Measurements from ENCODE around the gene TAB2.

TAB2 gene

GRCh38 chr6:149268146-149268545, 49.4 kb upstream of the TAB2 start:
- no peak overlapping the region for H3K27ac ChIP-seq (ENCODE audit: extremely low read depth, low read depth, low read length)
- TF ChIP-seq ZNF302 (tag by site-specific recombination; IDR thresholded peaks at IDR 0.05; ENCODE audit: low read depth): no peak
- no peak for TF ChIP-seq ZNF140 (tag by site-specific recombination; IDR thresholded peaks at IDR 0.05)
- TF ChIP-seq, protein P1, sequence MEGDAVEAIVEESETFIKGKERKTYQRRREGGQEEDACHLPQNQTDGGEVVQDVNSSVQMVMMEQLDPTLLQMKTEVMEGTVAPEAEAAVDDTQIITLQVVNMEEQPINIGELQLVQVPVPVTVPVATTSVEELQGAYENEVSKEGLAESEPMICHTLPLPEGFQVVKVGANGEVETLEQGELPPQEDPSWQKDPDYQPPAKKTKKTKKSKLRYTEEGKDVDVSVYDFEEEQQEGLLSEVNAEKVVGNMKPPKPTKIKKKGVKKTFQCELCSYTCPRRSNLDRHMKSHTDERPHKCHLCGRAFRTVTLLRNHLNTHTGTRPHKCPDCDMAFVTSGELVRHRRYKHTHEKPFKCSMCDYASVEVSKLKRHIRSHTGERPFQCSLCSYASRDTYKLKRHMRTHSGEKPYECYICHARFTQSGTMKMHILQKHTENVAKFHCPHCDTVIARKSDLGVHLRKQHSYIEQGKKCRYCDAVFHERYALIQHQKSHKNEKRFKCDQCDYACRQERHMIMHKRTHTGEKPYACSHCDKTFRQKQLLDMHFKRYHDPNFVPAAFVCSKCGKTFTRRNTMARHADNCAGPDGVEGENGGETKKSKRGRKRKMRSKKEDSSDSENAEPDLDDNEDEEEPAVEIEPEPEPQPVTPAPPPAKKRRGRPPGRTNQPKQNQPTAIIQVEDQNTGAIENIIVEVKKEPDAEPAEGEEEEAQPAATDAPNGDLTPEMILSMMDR (tag by site-specific recombination; IDR thresholded peaks at IDR 0.05): no peak
- no peak for TF ChIP-seq ZNF2 (tag by site-specific recombination; IDR thresholded peaks at IDR 0.05)
- TF ChIP-seq ZNF23 (tag by site-specific recombination; IDR thresholded peaks at IDR 0.05; ENCODE audit: borderline replicate concordance): no peak
- TF ChIP-seq ZNF660 (tag by site-specific recombination; IDR thresholded peaks at IDR 0.05): no peak
- TF ChIP-seq ZNF350 (tag by site-specific recombination; IDR thresholded peaks at IDR 0.05): no peak
- no peak for TF ChIP-seq RBAK (tag by site-specific recombination; IDR thresholded peaks at IDR 0.05)
- TF ChIP-seq ZNF112 (tag by site-specific recombination; IDR thresholded peaks at IDR 0.05): no peak
- TF ChIP-seq ZNF354C (tag by site-specific recombination; IDR thresholded peaks at IDR 0.05; ENCODE audit: borderline replicate concordance, low read depth): no peak
- H3K4me1 ChIP-seq (ENCODE audit: control insufficient read depth, insufficient read depth, low read length): peaks cover 6% of the 10 kb centered on the region; the same call in 1 of the 2 replicates
- no peaks in the 10 kb centered on the region for H3K36me3 ChIP-seq (ENCODE audit: control insufficient read depth in 2 of 2, insufficient read depth in 1 of 2, low read length in 2 of 2)
- H3K4me3 ChIP-seq (ENCODE audit: low read depth, low read length): no peak overlapping the region
- ChIA-PET CTCF (interaction anchor here (0.5 to 1.4 kb wide), 4 partner anchors 38 to 646 kb away, joined by 3 to 5 read pairs (median 4); no protein-coding TSS in a partner anchor), POLR2A (no interaction called here)
- no peaks in the 10 kb centered on the region for H3K9me3 ChIP-seq (ENCODE audit: control insufficient read depth, insufficient read depth, low read depth, low read length)

DNA sequence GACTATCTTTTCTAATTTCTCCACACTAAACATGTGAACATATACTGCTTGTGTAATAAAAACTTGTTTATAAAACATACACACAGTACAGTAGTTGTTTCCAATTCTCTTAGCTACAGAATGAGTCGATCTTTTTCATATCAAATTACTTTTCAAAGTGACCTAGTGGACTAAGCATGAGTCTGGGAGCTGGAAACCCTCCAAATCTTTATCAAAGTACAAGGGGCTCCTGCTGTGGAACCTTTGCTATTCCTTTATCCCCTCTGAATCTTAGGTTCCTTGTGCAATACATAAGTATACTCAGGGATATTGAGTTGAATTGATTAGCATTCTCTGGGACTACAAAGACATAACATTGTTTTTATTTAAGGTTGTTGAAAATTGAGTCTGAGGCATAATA, 48.7 kb upstream of the TAB2 start:
- Histone ChIP-seq H3K4me3 (ENCODE audit: low read depth, low read length) (no peak overlapping the region), H3K9me3 (ENCODE audit: control insufficient read depth, insufficient read depth, low read depth, low read length) (no peaks in the 10 kb centered on the region), H3K27ac (ENCODE audit: extremely low read depth, low read depth, low read length) (no peak overlapping the region), H3K36me3 (ENCODE audit: control insufficient read depth in 2 of 2, insufficient read depth in 1 of 2, low read length in 2 of 2) (no peaks in the 10 kb centered on the region), H3K4me1 (ENCODE audit: control insufficient read depth, insufficient read depth, low read length) (peaks cover 6% of the 10 kb centered on the region; the same call in 1 of the 2 replicates)
- TF ChIP-seq ZSCAN23 (tag by site-specific recombination; IDR thresholded peaks at IDR 0.05) (no peak), TRIM28 (IDR thresholded peaks at IDR 0.05; ENCODE audit: borderline replicate concordance, low read length) (0 out of 2 replicates have a peak, but pooled peaks have one; percentile 17), ZNF133 (tag by site-specific recombination; IDR thresholded peaks at IDR 0.05) (peak; percentile 56; the same call in 1 of the 2 replicates)
- CTCF ChIA-PET: interaction anchor here (0.5 to 0.9 kb wide), 2 partner anchors 164 to 647 kb away, joined by 4 to 5 read pairs; no protein-coding TSS in a partner anchor
- POLR2A ChIA-PET: no interaction called here

DNA sequence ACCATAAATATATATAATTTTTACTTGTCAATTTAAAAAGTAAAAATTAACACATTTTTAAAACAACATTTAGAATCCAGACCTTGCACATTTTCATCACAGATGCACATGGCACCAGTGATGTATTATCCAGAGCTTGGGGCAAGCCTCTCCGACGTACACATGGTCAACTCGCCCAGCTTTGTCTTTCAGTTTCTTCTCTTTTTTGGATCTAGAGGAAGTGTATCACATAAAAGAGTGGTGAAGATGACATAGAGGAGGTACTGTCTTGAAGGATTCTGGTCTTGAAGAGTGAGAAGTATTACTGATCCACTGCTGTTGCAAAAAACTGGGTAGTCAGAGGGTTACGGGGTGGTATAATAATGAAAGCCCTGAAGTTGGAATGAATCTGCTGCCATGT, 46.9 kb upstream of the TAB2 start:
- POLR2A ChIA-PET: no interaction called here
- no peak overlapping the region for H3K27ac ChIP-seq (ENCODE audit: extremely low read depth, low read depth, low read length)
- no peak overlapping the region for H3K4me3 ChIP-seq (ENCODE audit: low read depth, low read length)
- no peaks in the 10 kb centered on the region for H3K9me3 ChIP-seq (ENCODE audit: control insufficient read depth, insufficient read depth, low read depth, low read length)
- peaks cover 6% of the 10 kb centered on the region; the same call in 1 of the 2 replicates for H3K4me1 ChIP-seq (ENCODE audit: control insufficient read depth, insufficient read depth, low read length)
- no peaks in the 10 kb centered on the region for H3K36me3 ChIP-seq (ENCODE audit: control insufficient read depth in 2 of 2, insufficient read depth in 1 of 2, low read length in 2 of 2)
- CTCF ChIA-PET: interaction anchor here (1.0 kb wide), 1 partner anchor 9 kb away, joined by 3 read pairs; no protein-coding TSS in a partner anchor
- TF ChIP-seq, protein P2, sequence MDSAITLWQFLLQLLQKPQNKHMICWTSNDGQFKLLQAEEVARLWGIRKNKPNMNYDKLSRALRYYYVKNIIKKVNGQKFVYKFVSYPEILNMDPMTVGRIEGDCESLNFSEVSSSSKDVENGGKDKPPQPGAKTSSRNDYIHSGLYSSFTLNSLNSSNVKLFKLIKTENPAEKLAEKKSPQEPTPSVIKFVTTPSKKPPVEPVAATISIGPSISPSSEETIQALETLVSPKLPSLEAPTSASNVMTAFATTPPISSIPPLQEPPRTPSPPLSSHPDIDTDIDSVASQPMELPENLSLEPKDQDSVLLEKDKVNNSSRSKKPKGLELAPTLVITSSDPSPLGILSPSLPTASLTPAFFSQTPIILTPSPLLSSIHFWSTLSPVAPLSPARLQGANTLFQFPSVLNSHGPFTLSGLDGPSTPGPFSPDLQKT (IDR thresholded peaks at IDR 0.05; ENCODE audit: borderline replicate concordance, low read depth, low read length): no peak
- TF ChIP-seq GLI2 (tag by site-specific recombination; IDR thresholded peaks at IDR 0.05; ENCODE audit: borderline replicate concordance, low read depth) (no peak), ZBTB7A (tag by site-specific recombination; IDR thresholded peaks at IDR 0.05; ENCODE audit: low read depth) (no peak), ZNF76 (tag by site-specific recombination; IDR thresholded peaks at IDR 0.05; ENCODE audit: borderline replicate concordance, low read depth) (no peak), ZNF266 (tag by site-specific recombination; IDR thresholded peaks at IDR 0.05; ENCODE audit: low read depth) (no peak), ZNF280D (tag by site-specific recombination; IDR thresholded peaks at IDR 0.05) (no peak), ZNF416 (tag by site-specific recombination; IDR thresholded peaks at IDR 0.05) (no peak), ZNF214 (tag by site-specific recombination; IDR thresholded peaks at IDR 0.05; ENCODE audit: borderline replicate concordance) (no peak), ZNF394 (tag by site-specific recombination; IDR thresholded peaks at IDR 0.05; ENCODE audit: borderline replicate concordance) (no peak)
- TF ChIP-seq, protein P3, sequence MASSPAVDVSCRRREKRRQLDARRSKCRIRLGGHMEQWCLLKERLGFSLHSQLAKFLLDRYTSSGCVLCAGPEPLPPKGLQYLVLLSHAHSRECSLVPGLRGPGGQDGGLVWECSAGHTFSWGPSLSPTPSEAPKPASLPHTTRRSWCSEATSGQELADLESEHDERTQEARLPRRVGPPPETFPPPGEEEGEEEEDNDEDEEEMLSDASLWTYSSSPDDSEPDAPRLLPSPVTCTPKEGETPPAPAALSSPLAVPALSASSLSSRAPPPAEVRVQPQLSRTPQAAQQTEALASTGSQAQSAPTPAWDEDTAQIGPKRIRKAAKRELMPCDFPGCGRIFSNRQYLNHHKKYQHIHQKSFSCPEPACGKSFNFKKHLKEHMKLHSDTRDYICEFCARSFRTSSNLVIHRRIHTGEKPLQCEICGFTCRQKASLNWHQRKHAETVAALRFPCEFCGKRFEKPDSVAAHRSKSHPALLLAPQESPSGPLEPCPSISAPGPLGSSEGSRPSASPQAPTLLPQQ (tag by site-specific recombination; IDR thresholded peaks at IDR 0.05): no peak
